A549 (cell line): ENCODE measurements around the gene GRK7.

Source experiments
- CBX2 ChIP-seq: fragments of 200-600 bp; sonication (generic); IDR thresholded peaks from 2 replicates; pipeline ENCODE4 v1.6.1; 2016; ENCODE audit warnings: low read depth, mild to moderate bottlenecking, borderline replicate concordance
- CTCF ChIP-seq: fragments of >200 bp; sonication (Bioruptor Twin); formaldehyde crosslinking; IDR thresholded peaks from 3 replicates; pipeline ENCODE4 v1.5.1; 2016
- HMGXB4 ChIP-seq: fragments of 250-450 bp; sonication (Bioruptor Pico); IDR thresholded peaks from 2 replicates; pipeline ENCODE4 v1.5.0; 2021; ENCODE audit warnings: mild to moderate bottlenecking, moderate library complexity, borderline replicate concordance
- JUN ChIP-seq, 2 experiments: fragments of >200 bp; sonication (Bioruptor Twin); formaldehyde crosslinking; IDR thresholded peaks; 2 replicates in 1 of 2; 3 replicates in 1 of 2; pipeline ENCODE4 v1.6.1; 2016 to 2017
- MAX ChIP-seq: IDR thresholded peaks from 2 replicates; pipeline ENCODE4 v1.6.1; 2012
- MYC ChIP-seq: IDR thresholded peaks from 2 replicates; pipeline ENCODE4 v1.6.1; 2012; ENCODE audit warnings: mild to moderate bottlenecking, inconsistent platforms, low read length, improper control_type of control experiment, borderline replicate concordance
- PBX3 ChIP-seq: IDR thresholded peaks from 2 replicates; pipeline ENCODE4 v1.6.1; 2012
- POLR2A ChIP-seq: IDR thresholded peaks from 2 replicates; pipeline ENCODE4 v1.6.1; 2012; ENCODE audit warnings: mild to moderate bottlenecking, low read length
- RAD21 ChIP-seq, 2 experiments: fragments of >200 bp in 1 of 2; sonication (Bioruptor Twin) in 1 of 2; formaldehyde crosslinking in 1 of 2; IDR thresholded peaks in 1 of 2; conservative IDR thresholded peaks in 1 of 2; 2 replicates in 1 of 2; 3 replicates in 1 of 2; pipeline ENCODE4 v1.6.1; 2012 to 2018; ENCODE audit warnings: inconsistent platforms in 1 of 2
- REST ChIP-seq: fragments of 200-600 bp; sonication (generic); IDR thresholded peaks from 2 replicates; pipeline ENCODE4 v1.6.1; 2016; ENCODE audit warnings: antibody characterized with exemption, mild to moderate bottlenecking, moderate library complexity
- RFX5 ChIP-seq: fragments of 450-650 bp; IDR thresholded peaks from 2 replicates; pipeline ENCODE4 v1.7.1; 2014; ENCODE audit warnings: antibody characterized with exemption, mild to moderate bottlenecking, moderate library complexity
- RNF2 ChIP-seq: fragments of 200-600 bp; sonication (generic); IDR thresholded peaks from 2 replicates; pipeline ENCODE4 v1.6.1; 2016; ENCODE audit warnings: low read depth, mild to moderate bottlenecking, antibody characterized with exemption, moderate library complexity, borderline replicate concordance
- TFCP2L1 ChIP-seq: fragments of 250-450 bp; sonication (Bioruptor Pico); IDR thresholded peaks from 2 replicates; pipeline ENCODE4 v1.5.0; 2021; ENCODE audit warnings: mild to moderate bottlenecking

- TF ChIP-seq CTCF (no peak), POLR2A (no peak), REST (no peak), JUN (IDR thresholded peaks at IDR 0.05) (no peak), MAX (no peak), TFCP2L1 (CRISPR knock-in tag) (no peak), RAD21 (conservative IDR thresholded peaks at IDR 0.05 in 1 of 2, IDR thresholded peaks at IDR 0.05 in 1 of 2) (no peak), RFX5 (no peak), CBX2 (no peak), RNF2 (no peak), PBX3 (no peak), HMGXB4 (CRISPR knock-in tag) (no peak), MYC (no peak)
Measured at GRCh38 chr3:141812084-141812483, 48.9 kb downstream of the GRK7 start.
